Astrocyte (in vitro differentiated cells and primary cell): ENCODE measurements around the gene EXOC6B.
"Not testable (repeated sequence)": the region's sequence is repeated elsewhere in the genome, so short reads cannot be mapped to it uniquely, and the experiment has no call there.

Experiments
- CTCF ChIP-seq: IDR thresholded peaks from 2 replicates; pipeline ENCODE4 v1.5.1; 2011; ENCODE audit warnings: low read depth, mild to moderate bottlenecking, inconsistent platforms, low read length, moderate library complexity; ENCODE audit not compliant: insufficient read depth
- EZH2 ChIP-seq: IDR thresholded peaks from 2 replicates; pipeline ENCODE4 v1.6.1; 2012; ENCODE audit warnings: mild to moderate bottlenecking, low read length, inconsistent platforms; ENCODE audit not compliant: insufficient read depth

DNA sequence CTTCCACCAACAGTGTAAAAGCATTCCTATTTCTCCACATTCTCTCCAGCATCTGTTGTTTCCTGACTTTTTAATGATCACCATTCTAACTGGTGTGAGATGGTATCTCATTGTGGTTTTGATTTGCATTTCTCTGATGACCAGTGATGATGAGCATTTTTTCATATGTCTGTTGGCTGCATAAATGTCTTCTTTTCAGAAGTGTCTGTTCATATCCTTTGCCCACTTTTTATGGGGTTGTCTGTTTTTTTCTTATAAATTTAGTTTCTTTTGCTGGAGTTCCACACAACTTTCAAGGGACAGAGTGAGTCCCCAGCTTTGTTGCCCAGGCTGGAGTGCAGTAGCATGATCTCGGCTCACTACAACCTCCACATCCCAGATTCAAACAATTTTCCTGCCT, 270.5 kb downstream of the EXOC6B start:
- not testable (repeated sequence) for TF ChIP-seq CTCF, EZH2
